ENCODE results near the gene NRL.

DNA sequence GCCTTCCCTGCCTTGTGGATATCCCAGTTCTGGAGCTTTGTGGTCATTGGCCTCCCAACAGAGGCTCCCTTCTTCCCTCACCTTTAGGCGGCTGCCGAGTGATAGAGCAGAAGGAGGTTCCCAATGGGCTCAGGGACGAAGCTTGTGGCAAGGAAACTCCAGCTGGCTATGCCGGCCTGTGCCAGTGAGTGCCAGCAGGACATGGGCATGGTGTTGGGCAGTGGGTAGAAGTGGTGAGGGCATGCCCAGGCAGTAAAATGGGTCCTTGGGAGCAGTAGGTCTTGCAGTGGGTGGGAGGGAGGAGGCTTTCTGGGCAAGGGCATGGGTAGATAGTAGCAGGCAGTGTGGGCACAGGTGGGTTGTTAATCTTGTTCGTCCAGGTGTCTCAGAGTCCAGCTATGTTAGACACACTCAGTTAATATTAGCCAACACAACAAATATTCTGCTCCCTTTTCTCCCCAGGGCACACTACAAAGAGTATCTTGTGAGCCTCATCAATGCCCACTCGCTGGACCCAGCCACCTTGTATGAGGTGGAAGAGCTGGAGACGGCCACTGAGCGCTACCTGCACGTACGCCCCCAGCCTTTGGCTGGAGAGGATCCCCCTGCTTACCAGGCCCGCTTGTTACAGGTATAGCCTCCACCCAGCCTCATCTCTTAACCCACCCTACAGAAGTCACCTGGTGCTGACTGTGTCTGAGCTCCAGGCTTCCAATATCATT is 45.2 kb upstream of the NRL start:
- TF ChIP-seq CTCF (IDR thresholded peaks at IDR 0.05; ENCODE audit: low read length) (no peak), EZH2 (optimal IDR thresholded peaks at IDR 0.05; ENCODE audit: low read depth, low read length) (no peak), EZH2phosphoT487 (IDR thresholded peaks at IDR 0.05; ENCODE audit: low read length) (no peak)

Measured in MM.1S (cell line).